Choroid plexus epithelial cell (primary cell): Measurements from ENCODE around the gene KRT31.

Experiments
- DNase-seq: peaks from one replicate; pipeline ENCODE4 v3.0.0-alpha.2; 2010; ENCODE audit warnings: low read depth
- H3K4me3 ChIP-seq: 2 replicates; pipeline ENCODE4 v1.5.1; 2011; ENCODE audit warnings: low read depth, mild to moderate bottlenecking, control low read depth, low read length, moderate library complexity
- CTCF ChIP-seq: conservative IDR thresholded peaks from 2 replicates; pipeline ENCODE4 v1.5.1; 2011; ENCODE audit warnings: low read depth, mild to moderate bottlenecking, control low read depth, inconsistent platforms, low read length, moderate library complexity

The KRT31 gene

GRCh38 chr17:41411072-41411840 lies 13.8 kb upstream of the KRT31 start:
- H3K4me3 ChIP-seq: no peak overlapping the region
- no peak for TF ChIP-seq CTCF
- DNase-seq: no peak

- no peak overlapping the region for H3K4me3 ChIP-seq
- DNase-seq: no peak
- no peak for TF ChIP-seq CTCF
Measured at GRCh38 chr17:41407226-41407625, 9.8 kb upstream of the KRT31 start.

- DNase-seq: peak; percentile 25
- H3K4me3 ChIP-seq: no peak overlapping the region
- TF ChIP-seq CTCF: peak; percentile 11
Measured at GRCh38 chr17:41406205-41406604, 8.8 kb upstream of the KRT31 start.

GRCh38 chr17:41404024-41404671 lies 6.7 kb upstream of the KRT31 start:
- DNase-seq: peak; percentile 89

GRCh38 chr17:41403404-41404023 lies 6.1 kb upstream of the KRT31 start:
- no peak for TF ChIP-seq CTCF
- H3K4me3 ChIP-seq: no peak overlapping the region
- DNase-seq: no peak

More at GRCh38 chr17:41404024-41404671, 6.7 kb upstream of the KRT31 start:
- TF ChIP-seq CTCF: no peak
- no peak overlapping the region for H3K4me3 ChIP-seq

- TF ChIP-seq CTCF: no peak
- peak; percentile 12 for DNase-seq
- H3K4me3 ChIP-seq: no peak overlapping the region
Measured at GRCh38 chr17:41402161-41402560, 4.8 kb upstream of the KRT31 start.

GRCh38 chr17:41396340-41396739 lies 1.1 kb downstream of the KRT31 start:
- no peak for DNase-seq
- H3K4me3 ChIP-seq: no peak overlapping the region
- TF ChIP-seq CTCF: no peak
